GM23338 (cell line): Measurements from ENCODE around the gene IFITM5.

ENCODE experiments used
- CREB1 ChIP-seq: fragments of 250-450 bp; sonication (Bioruptor Pico); IDR thresholded peaks from 2 replicates; pipeline ENCODE4 v1.5.0; 2020; ENCODE audit warnings: low read depth, mild to moderate bottlenecking, moderate library complexity
- CTCF ChIP-seq, 2 experiments: fragments of 200-600 bp in 1 of 2; sonication (generic) in 1 of 2; conservative IDR thresholded peaks; 2 replicates each; pipeline versions ENCODE4 v1.5.1 to v1.6.1; 2016 to 2017; ENCODE audit warnings: antibody characterized with exemption in 2 of 2, low read depth in 2 of 2, mild to moderate bottlenecking in 2 of 2, moderate library complexity in 1 of 2
- ETS1 ChIP-seq: IDR thresholded peaks from 2 replicates; pipeline ENCODE4 v1.6.1; 2016; ENCODE audit warnings: antibody characterized with exemption
- EZH2 ChIP-seq: fragments of 200-600 bp; sonication (generic); IDR thresholded peaks from one replicate; pipeline ENCODE4 v1.8.0; 2017; ENCODE audit warnings: antibody characterized with exemption, mild to moderate bottlenecking, low read depth; ENCODE audit not compliant: unreplicated experiment
- EZH2phosphoT487 ChIP-seq: fragments of 200-600 bp; sonication (generic); IDR thresholded peaks from one replicate; pipeline ENCODE4 v1.8.1; 2018; ENCODE audit warnings: antibody characterized with exemption; ENCODE audit not compliant: unreplicated experiment
- JUNB ChIP-seq: IDR thresholded peaks from one replicate; pipeline ENCODE4 v1.6.1; 2016; ENCODE audit warnings: antibody characterized with exemption; ENCODE audit not compliant: unreplicated experiment
- NANOG ChIP-seq: IDR thresholded peaks from 2 replicates; pipeline ENCODE4 v1.6.1; 2016; ENCODE audit warnings: antibody characterized with exemption, borderline replicate concordance
- POLR2AphosphoS5 ChIP-seq: IDR thresholded peaks from 2 replicates; pipeline ENCODE4 v1.6.1; 2016; ENCODE audit warnings: antibody characterized with exemption, low read depth
- REST ChIP-seq: IDR thresholded peaks from one replicate; pipeline ENCODE4 v1.6.1; 2018; ENCODE audit warnings: antibody characterized with exemption; ENCODE audit not compliant: unreplicated experiment
- STAT1 ChIP-seq: IDR thresholded peaks from one replicate; pipeline ENCODE4 v1.6.1; 2016; ENCODE audit warnings: antibody characterized with exemption; ENCODE audit not compliant: unreplicated experiment
- ZNF114 ChIP-seq: fragments of 250-450 bp; sonication (Bioruptor Pico); IDR thresholded peaks from 2 replicates; pipeline ENCODE4 v1.5.0; 2020; ENCODE audit warnings: mild to moderate bottlenecking, moderate library complexity
- ZNF462 ChIP-seq: fragments of 250-450 bp; sonication (Bioruptor Pico); IDR thresholded peaks from 2 replicates; pipeline ENCODE4 v1.5.0; 2020; ENCODE audit warnings: mild to moderate bottlenecking, moderate library complexity

- TF ChIP-seq REST (no peak), POLR2AphosphoS5 (no peak), CTCF (conservative IDR thresholded peaks at IDR 0.05; ENCODE audit: low read depth in 2 of 2) (no peak), NANOG (no peak), EZH2 (no peak), EZH2phosphoT487 (no peak), STAT1 (no peak), ETS1 (no peak), CREB1 (CRISPR knock-in tag) (no peak), ZNF462 (CRISPR knock-in tag) (no peak), JUNB (no peak), ZNF114 (CRISPR knock-in tag) (no peak)
These were observed 28.0 kb downstream of the IFITM5 start for GRCh38 chr11:271319-271715.
